CD4-positive, alpha-beta T cell (primary cell): ENCODE results near the gene LPAR1. TPM values are rescaled to one million over a fixed set of nuclear protein-coding genes. Genes with fewer than 3 reads are reported as not detected.

ENCODE experiments used
- ATAC-seq: fragments of 200-7000 bp; cut with Tn5 transposase; one replicate; pipeline ENCODE4 v1.10.0; 2022; ENCODE audit warnings: mild to moderate bottlenecking; ENCODE audit not compliant: poor library complexity
- CTCF ChIA-PET: fragments of 350-600 bp; sonication (Branson Sonifier 250); formaldehyde crosslinking; loops from one replicate; lab custom pipeline; 2021; ENCODE audit warnings: antibody characterized with exemption, inconsistent platforms; lab: Charles Lee
- POLR2A ChIA-PET: fragments of 350-600 bp; sonication (Branson Sonifier 250); formaldehyde crosslinking; loops from one replicate; lab custom pipeline; 2021; ENCODE audit warnings: antibody characterized with exemption, inconsistent platforms; lab: Charles Lee
- DNase-seq, 14 experiments: peaks; one replicate each; pipeline ENCODE4 v3.0.0-alpha.2; 2013 to 2020; ENCODE audit warnings: mixed read lengths in 2 of 14
- H3K27ac ChIP-seq, 2 donors: one replicate each; pipeline versions ENCODE4 v1.5.1 to v1.7.0; 2013; ENCODE audit warnings: low read length in 2 of 2, low read depth in 1 of 2, mild to moderate bottlenecking in 1 of 2
- H3K27me3 ChIP-seq, 2 experiments: 1 replicate in 1 of 2; 2 replicates in 1 of 2; pipeline versions ENCODE4 v1.6.1 to v1.7.0; 2013; ENCODE audit warnings: low read length in 2 of 2, control low read depth in 1 of 2, mild to moderate bottlenecking in 1 of 2, moderate library complexity in 1 of 2; ENCODE audit not compliant: insufficient read depth in 2 of 2, control insufficient read depth in 1 of 2
- H3K36me3 ChIP-seq: one replicate; pipeline ENCODE4 v1.6.1; 2013; ENCODE audit warnings: low read length, control low read depth; ENCODE audit not compliant: insufficient read depth
- H3K4me1 ChIP-seq: one replicate; pipeline ENCODE4 v1.6.1; 2013; ENCODE audit warnings: low read length, control low read depth; ENCODE audit not compliant: insufficient read depth
- H3K4me3 ChIP-seq: one replicate; pipeline ENCODE4 v1.5.1; 2013; ENCODE audit warnings: mild to moderate bottlenecking, low read length, moderate library complexity
- H3K9me3 ChIP-seq, 2 experiments: 1 replicate in 1 of 2; 2 replicates in 1 of 2; pipeline versions ENCODE4 v1.6.1 to v1.7.0; 2013; ENCODE audit warnings: low read length in 2 of 2, mild to moderate bottlenecking in 2 of 2, control low read depth in 1 of 2, moderate library complexity in 1 of 2; ENCODE audit not compliant: control insufficient read depth in 1 of 2, insufficient read depth in 1 of 2
- H3K27ac Mint-ChIP-seq: one replicate; pipeline ENCODE4 v1.8.0; 2020; ENCODE audit warnings: mixed read lengths
- H3K27me3 Mint-ChIP-seq: one replicate; pipeline ENCODE4 v1.8.0; 2021; ENCODE audit warnings: mixed read lengths
- H3K36me3 Mint-ChIP-seq: one replicate; pipeline ENCODE4 v1.8.0; 2021; ENCODE audit warnings: low read depth, mixed read lengths
- H3K4me1 Mint-ChIP-seq: one replicate; pipeline ENCODE4 v1.8.0; 2021; ENCODE audit warnings: low read depth, mixed read lengths
- H3K4me3 Mint-ChIP-seq: one replicate; pipeline ENCODE4 v1.8.0; 2020; ENCODE audit warnings: mild to moderate bottlenecking, mixed read lengths
- H3K9me3 Mint-ChIP-seq: one replicate; pipeline ENCODE4 v1.8.0; 2020; ENCODE audit warnings: mixed read lengths
- CTCF ChIP-seq: fragments of 200-600 bp; IDR thresholded peaks from one replicate; pipeline ENCODE4 v1.8.0; 2022; ENCODE audit warnings: antibody characterized with exemption, mild to moderate bottlenecking
- intact Hi-C, 2 experiments: fragments of 100-400 bp; cut with DNase I in 1 of 2; cut with micrococcal nuclease in 1 of 2; formaldehyde crosslinking; loops; one replicate each; pipeline versions ENCODE4 v1.15.1 to v1.9.0; 2023 to 2025; cut with DNase I, micrococcal nuclease
- total RNA-seq, 174 experiments: library from RNA in 2 of 174; stranded (reverse) in 2 of 174; gene quantifications; one replicate each; pipeline ENCODE4 v1.2.3 and lab custom pipeline; 2021 to 2026

LPAR1 gene
- total RNA-seq, 2 experiments from 2014 or later = not detected

GRCh38 chr9:110932863-110933262, 105.4 kb downstream of the LPAR1 start:
- no peak for TF ChIP-seq CTCF
- no peaks in the 10 kb centered on the region for H3K9me3 Mint-ChIP-seq
- H3K4me1 Mint-ChIP-seq = no peaks in the 10 kb centered on the region
- intact Hi-C loops = no loop called here
- Histone ChIP-seq H3K9me3 (peaks cover 0 to 8% of the 10 kb centered on the region in 2 experiments), H3K4me3 (no peak overlapping the region), H3K27me3 (no peaks in the 10 kb centered on the region), H3K4me1 (no peaks in the 10 kb centered on the region), H3K36me3 (no peaks in the 10 kb centered on the region), H3K27ac (no peak overlapping the region)
- POLR2A ChIA-PET = no interaction called here
- no peaks in the 10 kb centered on the region for H3K27me3 Mint-ChIP-seq
- CTCF ChIA-PET = no interaction called here
- no peaks in the 10 kb centered on the region for H3K36me3 Mint-ChIP-seq
- DNase-seq = no peak
- no peak for ATAC-seq
- no peak overlapping the region for H3K4me3 Mint-ChIP-seq
- no peak overlapping the region for H3K27ac Mint-ChIP-seq

- H3K36me3 Mint-ChIP-seq = no peaks in the 10 kb centered on the region
- no peak overlapping the region for H3K4me3 ChIP-seq
- DNase-seq = no peak
- TF ChIP-seq CTCF = no peak
- ChIA-PET CTCF (no interaction called here), POLR2A (no interaction called here)
- no peak overlapping the region for H3K4me3 Mint-ChIP-seq
- no peak for ATAC-seq
- H3K4me1 Mint-ChIP-seq = no peaks in the 10 kb centered on the region
- H3K9me3 Mint-ChIP-seq = no peaks in the 10 kb centered on the region
- no peak overlapping the region for H3K27ac Mint-ChIP-seq
- H3K27ac ChIP-seq = no peak overlapping the region
- H3K27me3 ChIP-seq = no peaks in the 10 kb centered on the region
- no peaks in the 10 kb centered on the region for H3K4me1 ChIP-seq
- H3K27me3 Mint-ChIP-seq = no peaks in the 10 kb centered on the region
- intact Hi-C loops = no loop called here
- no peaks in the 10 kb centered on the region for H3K36me3 ChIP-seq
- H3K9me3 ChIP-seq = peaks cover 0 to 12% of the 10 kb centered on the region in 2 experiments
Measured at GRCh38 chr9:110928599-110928998, 109.7 kb downstream of the LPAR1 start.

- H3K36me3 Mint-ChIP-seq = no peaks in the 10 kb centered on the region
- ChIA-PET POLR2A (no interaction called here), CTCF (no interaction called here)
- Histone ChIP-seq H3K9me3 (peaks cover 0 to 9% of the 10 kb centered on the region in 2 experiments), H3K27me3 (no peaks in the 10 kb centered on the region), H3K4me1 (no peaks in the 10 kb centered on the region), H3K4me3 (no peak overlapping the region), H3K36me3 (no peaks in the 10 kb centered on the region), H3K27ac (no peak overlapping the region)
- intact Hi-C loops = no loop called here
- no peaks in the 10 kb centered on the region for H3K9me3 Mint-ChIP-seq
- H3K4me3 Mint-ChIP-seq = no peak overlapping the region
- no peaks in the 10 kb centered on the region for H3K27me3 Mint-ChIP-seq
- no peaks in the 10 kb centered on the region for H3K4me1 Mint-ChIP-seq
- no peak for TF ChIP-seq CTCF
- H3K27ac Mint-ChIP-seq = no peak overlapping the region
- no peak for DNase-seq
- no peak for ATAC-seq
Measured at GRCh38 chr9:110926828-110927487, 111.3 kb downstream of the LPAR1 start.
